GM10248 (cell line): ENCODE measurements around the gene ABCF2.

ENCODE experiments used
- CTCF ChIA-PET: fragments of 300-600 bp; sonication (Branson Sonifier 250); formaldehyde crosslinking; extraction: SDS; loops from one replicate; lab custom pipeline; 2021; ENCODE audit warnings: antibody characterized with exemption; lab: Yijun Ruan, JAX
- POLR2A ChIA-PET: fragments of 350-650 bp; sonication (Branson Sonifier 250); formaldehyde crosslinking; extraction: SDS; loops from one replicate; lab custom pipeline; 2020; ENCODE audit warnings: antibody characterized with exemption; lab: Yijun Ruan, JAX
- DNase-seq: peaks from one replicate; pipeline ENCODE4 v3.0.0; 2012; ENCODE audit errors: extremely low spot score
- TF ChIP-seq, protein P1 (sequence below): IDR thresholded peaks from 2 replicates; pipeline ENCODE4 v1.5.1; 2012; ENCODE audit warnings: mild to moderate bottlenecking, low read depth; ENCODE audit errors: extremely low read depth, missing control alignments, control extremely low read depth

Gene ABCF2

DNA sequence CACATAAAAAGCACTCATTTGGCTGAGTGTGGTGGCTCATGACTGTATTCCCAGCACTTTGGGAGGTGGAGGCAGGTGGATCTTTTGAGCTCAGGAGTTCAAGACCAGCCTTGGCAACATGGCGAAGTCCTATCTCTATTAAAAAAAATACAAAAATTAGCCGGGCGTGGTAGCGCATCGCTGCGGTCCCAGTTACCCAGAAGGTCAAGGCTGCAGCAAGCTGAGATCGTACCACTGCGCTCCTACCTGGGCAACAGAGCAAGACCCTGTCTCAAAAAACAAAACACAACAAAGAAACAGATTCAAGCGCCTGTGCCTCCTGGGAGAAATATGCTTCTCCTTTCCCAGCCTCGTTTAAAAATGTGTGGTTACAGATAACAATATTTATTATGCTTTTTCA lies 2.2 kb upstream of the ABCF2 start:
- CTCF ChIA-PET, result interaction anchor here (3.2 kb wide), 1 partner anchor 15 kb away, joined by 10 read pairs; no protein-coding TSS in a partner anchor
- POLR2A ChIA-PET, result no interaction called here
- TF ChIP-seq, protein P1, sequence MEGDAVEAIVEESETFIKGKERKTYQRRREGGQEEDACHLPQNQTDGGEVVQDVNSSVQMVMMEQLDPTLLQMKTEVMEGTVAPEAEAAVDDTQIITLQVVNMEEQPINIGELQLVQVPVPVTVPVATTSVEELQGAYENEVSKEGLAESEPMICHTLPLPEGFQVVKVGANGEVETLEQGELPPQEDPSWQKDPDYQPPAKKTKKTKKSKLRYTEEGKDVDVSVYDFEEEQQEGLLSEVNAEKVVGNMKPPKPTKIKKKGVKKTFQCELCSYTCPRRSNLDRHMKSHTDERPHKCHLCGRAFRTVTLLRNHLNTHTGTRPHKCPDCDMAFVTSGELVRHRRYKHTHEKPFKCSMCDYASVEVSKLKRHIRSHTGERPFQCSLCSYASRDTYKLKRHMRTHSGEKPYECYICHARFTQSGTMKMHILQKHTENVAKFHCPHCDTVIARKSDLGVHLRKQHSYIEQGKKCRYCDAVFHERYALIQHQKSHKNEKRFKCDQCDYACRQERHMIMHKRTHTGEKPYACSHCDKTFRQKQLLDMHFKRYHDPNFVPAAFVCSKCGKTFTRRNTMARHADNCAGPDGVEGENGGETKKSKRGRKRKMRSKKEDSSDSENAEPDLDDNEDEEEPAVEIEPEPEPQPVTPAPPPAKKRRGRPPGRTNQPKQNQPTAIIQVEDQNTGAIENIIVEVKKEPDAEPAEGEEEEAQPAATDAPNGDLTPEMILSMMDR, result no peak
- no peak for DNase-seq

DNA sequence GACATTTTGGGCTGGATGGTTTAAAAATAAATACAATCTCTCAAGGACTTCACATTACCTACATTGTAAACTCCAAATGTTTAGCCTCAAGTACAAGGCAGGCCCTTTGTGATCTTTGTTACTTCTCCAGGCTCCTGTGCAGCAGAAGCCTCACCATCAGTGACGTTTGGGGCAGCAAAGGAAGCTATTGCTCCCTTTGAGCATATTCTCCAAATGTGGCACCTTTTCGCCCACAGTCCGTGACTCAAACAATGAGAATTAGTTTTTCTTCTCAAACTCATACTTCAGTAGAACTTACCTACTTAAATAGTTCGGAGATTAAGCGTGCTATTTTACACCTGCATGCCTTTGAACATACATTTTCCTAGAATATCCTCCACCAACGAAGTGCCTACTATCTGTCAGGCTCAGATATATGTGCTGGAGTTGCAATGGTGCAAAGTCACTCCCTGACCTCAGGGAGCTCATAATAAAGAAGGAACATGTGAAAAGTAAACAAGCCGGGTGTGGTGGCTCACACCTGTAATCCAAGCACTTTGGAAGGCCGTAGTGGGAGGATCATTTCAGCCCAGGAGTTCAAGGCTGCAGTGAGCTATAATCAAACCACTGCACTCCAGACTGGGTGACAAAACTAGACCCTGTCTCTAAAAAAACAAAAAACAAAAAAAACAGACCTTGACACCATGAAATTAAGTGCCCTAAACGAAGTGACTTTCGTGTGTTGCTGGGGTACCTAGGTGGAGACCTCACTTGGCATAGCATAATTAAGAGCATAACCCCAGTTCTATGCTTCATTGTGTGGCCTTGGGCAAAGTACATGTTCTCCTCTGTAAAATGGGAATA lies 1.2 kb upstream of the ABCF2 start:
- no peak for DNase-seq
- ChIA-PET CTCF (interaction anchor here (1.2 to 3.2 kb wide), 4 partner anchors 8 to 60 kb away, joined by 3 to 10 read pairs (median 10); partner anchors contain the start of gene SMARCD3), POLR2A (interaction anchor here (0.7 kb wide), 1 partner anchor 8 kb away, joined by 3 read pairs; no protein-coding TSS in a partner anchor)
- TF ChIP-seq, protein P1, result no peak

DNA sequence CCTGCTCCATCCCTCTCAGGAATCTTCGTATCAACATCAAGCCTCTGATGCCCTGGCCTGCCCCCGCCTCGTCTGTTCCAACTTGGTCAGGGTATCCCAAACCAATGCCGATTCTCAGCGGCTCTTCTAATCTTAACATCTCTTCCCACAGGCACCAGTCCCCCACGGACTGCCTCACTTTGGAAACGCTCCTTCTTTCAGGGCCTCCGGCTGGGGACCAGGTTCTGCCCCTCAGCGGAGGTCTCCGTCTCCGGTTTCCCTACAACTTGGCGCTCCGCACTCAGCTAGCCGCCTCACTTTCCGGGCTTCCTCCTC lies 488 bp downstream of the ABCF2 start:
- ChIA-PET CTCF (interaction anchor here (0.8 to 4.7 kb wide), 7 partner anchors 8 to 87 kb away, joined by 3 to 47 read pairs (median 6); partner anchors contain the start of gene SMARCD3), POLR2A (interaction anchor here (0.7 to 1.1 kb wide), 2 partner anchors 13 to 78 kb away, joined by 4 to 5 read pairs; no protein-coding TSS in a partner anchor)
- no peak for DNase-seq
- TF ChIP-seq, protein P1, result no peak

DNA sequence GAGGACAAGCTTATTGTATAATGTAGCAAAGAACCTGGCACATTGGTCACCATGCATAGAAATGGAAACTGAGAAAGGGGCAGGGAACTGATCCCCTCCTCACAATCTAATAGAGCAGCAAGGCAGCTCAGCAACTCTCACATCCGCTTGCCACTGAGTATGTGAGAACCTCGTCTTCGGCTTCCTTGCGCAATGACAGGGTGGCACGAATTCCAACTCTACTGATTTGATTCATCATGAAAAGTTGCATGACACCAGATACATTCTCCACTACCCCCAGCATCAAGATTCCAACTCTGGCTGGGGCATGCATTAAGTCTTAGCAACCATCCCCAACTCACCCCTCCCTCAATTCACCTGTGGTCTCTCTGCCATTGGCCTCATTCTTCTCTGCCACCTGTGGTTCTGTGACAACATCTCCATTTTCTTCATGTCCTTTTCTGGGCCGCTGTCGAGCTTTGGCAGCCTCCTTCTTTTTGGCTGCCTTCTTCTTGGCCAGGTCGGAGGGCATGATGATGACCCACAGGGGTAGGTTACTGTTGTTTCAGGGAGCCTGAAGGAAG lies 976 bp downstream of the ABCF2 start:
- TF ChIP-seq, protein P1, result no peak
- DNase-seq, result no peak
- CTCF ChIA-PET, result interaction anchor here (1.0 to 4.7 kb wide), 4 partner anchors 11 to 19 kb away, joined by 4 to 47 read pairs (median 6); no protein-coding TSS in a partner anchor
- POLR2A ChIA-PET, result no interaction called here

DNA sequence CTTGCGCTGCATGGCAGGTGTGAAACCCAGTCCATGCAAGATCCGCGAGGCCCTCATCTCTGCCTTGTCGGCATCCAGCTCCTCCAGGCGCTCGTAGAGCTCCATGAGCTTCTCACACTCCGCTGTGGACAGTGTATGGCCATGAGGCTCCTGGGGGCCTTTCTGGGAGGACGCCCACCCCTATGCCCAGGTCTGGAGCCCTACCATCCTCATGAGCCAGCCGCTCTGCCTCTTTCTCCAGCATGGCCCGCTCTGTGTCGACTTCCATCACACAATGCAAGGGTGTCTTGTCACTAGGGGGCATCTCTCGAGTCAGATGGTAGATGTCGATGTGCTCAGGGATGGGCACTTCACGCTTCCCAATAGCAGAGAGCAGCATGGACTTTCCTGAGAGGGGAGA lies 3.3 kb downstream of the ABCF2 start:
- no peak for DNase-seq
- ChIA-PET CTCF (interaction anchor here (1.0 to 4.7 kb wide), 3 partner anchors 9 to 48 kb away, joined by 3 to 47 read pairs (median 3); no protein-coding TSS in a partner anchor), POLR2A (no interaction called here)
- TF ChIP-seq, protein P1, result no peak

DNA sequence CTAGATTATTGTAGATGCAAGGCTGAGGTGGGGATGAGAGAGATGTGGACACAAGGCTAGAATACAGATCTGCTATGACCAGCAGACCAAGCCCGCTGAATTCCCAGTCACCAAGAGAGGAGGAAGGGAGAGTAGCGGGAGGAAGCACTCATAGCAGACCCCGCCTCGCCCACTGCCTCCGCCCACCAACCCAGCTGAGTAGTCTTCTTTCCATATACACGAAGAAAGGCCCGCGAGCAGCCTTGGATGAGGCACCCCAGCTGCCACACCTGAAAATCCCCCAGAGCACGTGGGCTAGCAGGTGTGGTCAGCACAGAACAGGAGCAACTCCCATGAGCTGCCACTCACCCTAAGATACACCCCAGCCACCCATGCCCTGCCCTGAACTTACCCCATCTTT lies 8.8 kb downstream of the ABCF2 start:
- ChIA-PET POLR2A (no interaction called here), CTCF (interaction anchor here (0.9 to 4.8 kb wide), 4 partner anchors 9 to 209 kb away, joined by 3 to 28 read pairs (median 4); partner anchors contain the start of gene ABCF2)
- no peak for DNase-seq
- TF ChIP-seq, protein P1, result no peak
